ENCODE data around the gene DLG2.

DLG2 gene

GRCh38 chr11:83641511-83641910 is 1985.6 kb downstream of the DLG2 start:
- no peak for TF ChIP-seq ZFX (IDR thresholded peaks at IDR 0.05; ENCODE audit: borderline replicate concordance)
- TF ChIP-seq, protein P1, sequence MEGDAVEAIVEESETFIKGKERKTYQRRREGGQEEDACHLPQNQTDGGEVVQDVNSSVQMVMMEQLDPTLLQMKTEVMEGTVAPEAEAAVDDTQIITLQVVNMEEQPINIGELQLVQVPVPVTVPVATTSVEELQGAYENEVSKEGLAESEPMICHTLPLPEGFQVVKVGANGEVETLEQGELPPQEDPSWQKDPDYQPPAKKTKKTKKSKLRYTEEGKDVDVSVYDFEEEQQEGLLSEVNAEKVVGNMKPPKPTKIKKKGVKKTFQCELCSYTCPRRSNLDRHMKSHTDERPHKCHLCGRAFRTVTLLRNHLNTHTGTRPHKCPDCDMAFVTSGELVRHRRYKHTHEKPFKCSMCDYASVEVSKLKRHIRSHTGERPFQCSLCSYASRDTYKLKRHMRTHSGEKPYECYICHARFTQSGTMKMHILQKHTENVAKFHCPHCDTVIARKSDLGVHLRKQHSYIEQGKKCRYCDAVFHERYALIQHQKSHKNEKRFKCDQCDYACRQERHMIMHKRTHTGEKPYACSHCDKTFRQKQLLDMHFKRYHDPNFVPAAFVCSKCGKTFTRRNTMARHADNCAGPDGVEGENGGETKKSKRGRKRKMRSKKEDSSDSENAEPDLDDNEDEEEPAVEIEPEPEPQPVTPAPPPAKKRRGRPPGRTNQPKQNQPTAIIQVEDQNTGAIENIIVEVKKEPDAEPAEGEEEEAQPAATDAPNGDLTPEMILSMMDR (IDR thresholded peaks at IDR 0.05) = no peak

DNA sequence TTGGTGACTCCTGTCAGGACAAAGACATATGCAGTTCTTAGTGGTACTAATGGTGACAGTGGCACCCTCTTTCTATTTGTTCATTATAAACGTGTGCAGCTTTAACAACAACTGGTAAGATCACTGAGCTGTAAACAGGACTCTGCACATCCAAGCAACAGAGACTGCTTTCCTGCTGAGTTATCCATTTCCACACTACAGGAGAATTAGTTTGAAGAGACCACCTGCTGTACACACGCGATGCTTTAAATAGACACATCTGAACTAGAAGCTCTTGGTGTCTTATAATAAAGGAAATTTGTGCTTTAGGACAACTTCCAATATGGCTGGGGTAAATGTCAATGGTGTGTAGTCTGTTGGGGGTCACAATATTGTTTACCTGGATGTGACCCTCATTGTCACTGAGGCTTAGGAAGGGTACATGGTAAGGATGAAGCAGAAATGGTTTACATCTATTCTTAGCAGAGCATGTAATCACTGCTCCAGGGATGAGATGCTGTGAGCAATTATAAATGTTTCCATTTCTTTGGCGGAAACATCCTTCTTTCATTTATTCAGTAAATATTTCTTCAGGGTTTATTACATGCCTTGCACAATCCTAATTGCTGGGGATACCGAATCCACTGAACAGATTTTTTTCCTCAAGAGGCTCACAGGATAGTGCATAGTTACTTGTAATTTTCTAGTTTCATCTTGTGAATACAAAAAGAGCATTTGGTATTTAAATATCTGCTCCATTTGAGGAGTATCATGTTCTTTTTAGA is 1987.0 kb downstream of the DLG2 start:
- TF ChIP-seq, protein P1 (IDR thresholded peaks at IDR 0.05) = no peak
- no peak for TF ChIP-seq ZFX (IDR thresholded peaks at IDR 0.05; ENCODE audit: borderline replicate concordance)
- no peak overlapping the region for H3K27ac ChIP-seq

More at GRCh38 chr11:83641511-83641910, 1985.6 kb downstream of the DLG2 start:
- no peak overlapping the region for H3K27ac ChIP-seq

GRCh38 chr11:83635166-83635565 is 1992.0 kb downstream of the DLG2 start:
- no peak for TF ChIP-seq ZFX (IDR thresholded peaks at IDR 0.05; ENCODE audit: borderline replicate concordance)
- TF ChIP-seq, protein P1 (IDR thresholded peaks at IDR 0.05) = no peak
- H3K27ac ChIP-seq = no peak overlapping the region

- no peak overlapping the region for H3K27ac ChIP-seq
- TF ChIP-seq ZFX (IDR thresholded peaks at IDR 0.05; ENCODE audit: borderline replicate concordance) = no peak
- TF ChIP-seq, protein P1 (IDR thresholded peaks at IDR 0.05) = no peak
Observed at GRCh38 chr11:83630211-83630610, 1996.9 kb downstream of the DLG2 start.

- TF ChIP-seq, protein P1 (IDR thresholded peaks at IDR 0.05) = no peak
- TF ChIP-seq ZFX (IDR thresholded peaks at IDR 0.05; ENCODE audit: borderline replicate concordance) = no peak
- H3K27ac ChIP-seq = no peak overlapping the region
Observed at GRCh38 chr11:83629775-83630174, 1997.4 kb downstream of the DLG2 start.

GRCh38 chr11:83628622-83629355 is 1998.4 kb downstream of the DLG2 start:
- no peak for TF ChIP-seq ZFX (IDR thresholded peaks at IDR 0.05; ENCODE audit: borderline replicate concordance)
- TF ChIP-seq, protein P1 (IDR thresholded peaks at IDR 0.05) = no peak
- no peak overlapping the region for H3K27ac ChIP-seq

- no peak for TF ChIP-seq ZFX (IDR thresholded peaks at IDR 0.05; ENCODE audit: borderline replicate concordance)
- TF ChIP-seq, protein P1 (IDR thresholded peaks at IDR 0.05) = no peak
- no peak overlapping the region for H3K27ac ChIP-seq
Observed at GRCh38 chr11:83625336-83625735, 2001.8 kb downstream of the DLG2 start.

Measured in 22Rv1 (cell line).